Measurements from ENCODE around the gene SS18. TPM values are rescaled to one million over a fixed set of nuclear protein-coding genes. Genes with fewer than 3 reads are reported as not detected.

The SS18 gene
- total RNA-seq, 2 donors from 2014 or later: 84.9 to 87.6 TPM

GRCh38 chr18:26057344-26057773 is 33.1 kb downstream of the SS18 start:
- no peaks in the 10 kb centered on the region for H3K9me3 ChIP-seq (ENCODE audit: control insufficient read depth, low read length)
- H3K4me1 ChIP-seq (ENCODE audit: control insufficient read depth, insufficient read depth, low read length): no peaks in the 10 kb centered on the region
- Mint-ChIP-seq H3K4me1 (peaks cover 8% of the 10 kb centered on the region), H3K36me3 (ENCODE audit: low read depth) (peaks cover 52% of the 10 kb centered on the region), H3K9me3 (no peaks in the 10 kb centered on the region), H3K4me3 (no peak overlapping the region), H3K27ac (no peak overlapping the region), H3K27me3 (ENCODE audit: insufficient read depth) (no peaks in the 10 kb centered on the region)
- DNase-seq: no peak
- no peak overlapping the region for H3K4me3 ChIP-seq (ENCODE audit: low read length)
- TF ChIP-seq CTCF (conservative IDR thresholded peaks at IDR 0.05): no peak
- H3K27ac ChIP-seq (ENCODE audit: low read depth, low read length): peak overlapping the region; percentile 47
- no peaks in the 10 kb centered on the region for H3K27me3 ChIP-seq (ENCODE audit: control insufficient read depth, insufficient read depth, low read length, poor library complexity, severe bottlenecking)
- H3K9ac ChIP-seq (ENCODE audit: extremely low read depth, low read length, poor library complexity, severe bottlenecking): no peak overlapping the region
- 63 to 87% methylated on average over 5 to 7 of the region's 7 CpGs for WGBS, 2 experiments (ENCODE audit: insufficient coverage in 1 of 2, insufficient read length in 1 of 2)
- H3K36me3 ChIP-seq (ENCODE audit: control insufficient read depth, insufficient read depth, low read length): peaks cover 66% of the 10 kb centered on the region

- H3K9ac ChIP-seq (ENCODE audit: extremely low read depth, low read length, poor library complexity, severe bottlenecking): no peak overlapping the region
- DNase-seq: no peak
- no peaks in the 10 kb centered on the region for H3K27me3 ChIP-seq (ENCODE audit: control insufficient read depth, insufficient read depth, low read length, poor library complexity, severe bottlenecking)
- H3K4me1 ChIP-seq (ENCODE audit: control insufficient read depth, insufficient read depth, low read length): no peaks in the 10 kb centered on the region
- H3K27ac ChIP-seq (ENCODE audit: low read depth, low read length): no peak overlapping the region
- Mint-ChIP-seq H3K27me3 (ENCODE audit: insufficient read depth) (no peaks in the 10 kb centered on the region), H3K4me1 (peaks cover 8% of the 10 kb centered on the region), H3K27ac (peak overlapping the region; percentile 19), H3K4me3 (no peak overlapping the region), H3K9me3 (no peaks in the 10 kb centered on the region), H3K36me3 (ENCODE audit: low read depth) (peaks cover 50% of the 10 kb centered on the region)
- TF ChIP-seq CTCF (conservative IDR thresholded peaks at IDR 0.05): no peak
- WGBS, 2 experiments (ENCODE audit: insufficient coverage in 1 of 2, insufficient read length in 1 of 2): no CpG with 5 or more reads among the region's 1 CpG
- H3K9me3 ChIP-seq (ENCODE audit: control insufficient read depth, low read length): no peaks in the 10 kb centered on the region
- no peak overlapping the region for H3K4me3 ChIP-seq (ENCODE audit: low read length)
- peaks cover 64% of the 10 kb centered on the region for H3K36me3 ChIP-seq (ENCODE audit: control insufficient read depth, insufficient read depth, low read length)
Measured at GRCh38 chr18:26056291-26056690, 34.1 kb downstream of the SS18 start.

GRCh38 chr18:26052505-26052904 is 37.9 kb downstream of the SS18 start:
- H3K27me3 ChIP-seq (ENCODE audit: control insufficient read depth, insufficient read depth, low read length, poor library complexity, severe bottlenecking): no peaks in the 10 kb centered on the region
- H3K4me1 Mint-ChIP-seq: no peaks in the 10 kb centered on the region

More at GRCh38 chr18:26052505-26052904, 37.9 kb downstream of the SS18 start:
- Mint-ChIP-seq H3K9me3 (no peaks in the 10 kb centered on the region), H3K27me3 (ENCODE audit: insufficient read depth) (no peaks in the 10 kb centered on the region), H3K36me3 (ENCODE audit: low read depth) (peaks cover 47% of the 10 kb centered on the region), H3K4me3 (no peak overlapping the region), H3K27ac (no peak overlapping the region)
- Histone ChIP-seq H3K9me3 (ENCODE audit: control insufficient read depth, low read length) (no peaks in the 10 kb centered on the region), H3K4me3 (ENCODE audit: low read length) (no peak overlapping the region), H3K9ac (ENCODE audit: extremely low read depth, low read length, poor library complexity, severe bottlenecking) (no peak overlapping the region), H3K4me1 (ENCODE audit: control insufficient read depth, insufficient read depth, low read length) (no peaks in the 10 kb centered on the region), H3K27ac (ENCODE audit: low read depth, low read length) (no peak overlapping the region), H3K36me3 (ENCODE audit: control insufficient read depth, insufficient read depth, low read length) (peaks cover 84% of the 10 kb centered on the region)
- DNase-seq: no peak
- no peak for TF ChIP-seq CTCF (conservative IDR thresholded peaks at IDR 0.05)

All from endodermal cell (in vitro differentiated cells).